Heart left ventricle (tissue), 13 donors: ENCODE results near the gene ACSM2B.
"Not testable (repeated sequence)": the region's sequence is repeated elsewhere in the genome, so short reads cannot be mapped to it uniquely, and the experiment has no call there.

ENCODE experiments used
- POLR2A ChIP-seq, 2 donors: fragments of 450-650 bp; IDR thresholded peaks; one replicate each; pipeline ENCODE4 v1.6.1; 2017; ENCODE audit warnings: antibody characterized with exemption in 2 of 2, mild to moderate bottlenecking in 2 of 2, moderate library complexity in 2 of 2
- TF ChIP-seq, protein P1 (sequence below), 12 donors: fragments of 200-600 bp; sonication (generic) in 4 of 12; IDR thresholded peaks; one replicate each; pipeline versions ENCODE4 v1.5.0 to v1.8.0; 2018 to 2022; ENCODE audit warnings: antibody characterized with exemption in 12 of 12, mild to moderate bottlenecking in 5 of 12
- donor health status: ischemic (EF 13 %, LVEDD 7.1; RV severe dilation, severe dysfunction).
- donor health status: DM: no; HTN: yes; CAD: no.
- donor health status: DM: no; HTN: no; CAD: no.
- donor health status: ischemic (EF 25% LVEDD 6.9; RV normal size, moderate dysfunction).
- donor health status: ischemic (EF 25% LVEDD 5.7; RV mildly dilated, moderate dysfunction).
- donor health status: ischemic (EF 35%, LVEDD 5.7; RV mildly dilated, moderate dysfunction).
- donor health status: nonischemic (EF 11% LVEDD 7.7; RV severe dilation, severe dysfunction).
- donor health status: DM: yes; HTN: yes; CAD: no.
- donor health status: PGD.
- donor health status: ischemic (EF 29% LVEDD 5.4; RV normal size, mild dysfunction).
- donor health status: nonischemic (EF 23%, LVEDD 6.1; RV moderate dilation, normal function).

DNA sequence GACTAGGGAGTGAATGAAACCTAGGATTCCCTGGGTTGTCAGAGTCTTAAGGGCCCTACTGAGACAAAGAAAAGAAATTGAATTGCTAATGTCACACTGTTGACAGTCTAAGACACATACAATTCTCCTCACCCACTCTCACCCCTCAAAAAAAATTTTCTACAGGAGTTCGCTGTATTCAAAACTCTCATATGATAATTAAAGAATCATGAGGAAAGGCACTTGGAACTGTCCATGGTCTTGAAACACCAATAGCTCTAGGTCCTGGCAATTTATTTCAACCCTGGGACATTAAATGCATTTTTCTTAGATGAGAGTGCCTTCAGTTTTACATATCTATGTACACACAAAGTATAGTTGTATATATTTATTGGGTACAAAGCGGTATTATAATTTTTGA, 20.5 kb downstream of the ACSM2B start:
- TF ChIP-seq, protein P1, sequence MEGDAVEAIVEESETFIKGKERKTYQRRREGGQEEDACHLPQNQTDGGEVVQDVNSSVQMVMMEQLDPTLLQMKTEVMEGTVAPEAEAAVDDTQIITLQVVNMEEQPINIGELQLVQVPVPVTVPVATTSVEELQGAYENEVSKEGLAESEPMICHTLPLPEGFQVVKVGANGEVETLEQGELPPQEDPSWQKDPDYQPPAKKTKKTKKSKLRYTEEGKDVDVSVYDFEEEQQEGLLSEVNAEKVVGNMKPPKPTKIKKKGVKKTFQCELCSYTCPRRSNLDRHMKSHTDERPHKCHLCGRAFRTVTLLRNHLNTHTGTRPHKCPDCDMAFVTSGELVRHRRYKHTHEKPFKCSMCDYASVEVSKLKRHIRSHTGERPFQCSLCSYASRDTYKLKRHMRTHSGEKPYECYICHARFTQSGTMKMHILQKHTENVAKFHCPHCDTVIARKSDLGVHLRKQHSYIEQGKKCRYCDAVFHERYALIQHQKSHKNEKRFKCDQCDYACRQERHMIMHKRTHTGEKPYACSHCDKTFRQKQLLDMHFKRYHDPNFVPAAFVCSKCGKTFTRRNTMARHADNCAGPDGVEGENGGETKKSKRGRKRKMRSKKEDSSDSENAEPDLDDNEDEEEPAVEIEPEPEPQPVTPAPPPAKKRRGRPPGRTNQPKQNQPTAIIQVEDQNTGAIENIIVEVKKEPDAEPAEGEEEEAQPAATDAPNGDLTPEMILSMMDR (IDR thresholded peaks at IDR 0.05), result not testable (repeated sequence)
- TF ChIP-seq POLR2A (IDR thresholded peaks at IDR 0.05), result not testable (repeated sequence)
